Astrocyte (in vitro differentiated cells and primary cell): Measurements from ENCODE around the gene MBNL1. TPM values are rescaled to one million over a fixed set of nuclear protein-coding genes. Genes with fewer than 3 reads are reported as not detected.

Source experiments
- DNase-seq: peaks from one replicate; pipeline ENCODE4 v3.0.0-alpha.2; 2010; ENCODE audit warnings: low read depth
- FAIRE-seq: peaks from 2 replicates; lab custom pipeline; 2011; peaks lifted over from hg19 to GRCh38; lab: Jason Lieb, UNC
- H2AFZ ChIP-seq: 2 replicates; pipeline ENCODE4 v1.6.0; 2012; ENCODE audit warnings: low read depth, low read length, inconsistent platforms
- H3K27ac ChIP-seq: 2 replicates; pipeline ENCODE4 v1.5.1; 2011; ENCODE audit warnings: low read depth, low read length, inconsistent platforms
- H3K27me3 ChIP-seq: 2 replicates; pipeline ENCODE4 v1.6.0; 2011; ENCODE audit warnings: low read length, inconsistent platforms; ENCODE audit not compliant: insufficient read depth
- H3K36me3 ChIP-seq: 2 replicates; pipeline ENCODE4 v1.5.1; 2011; ENCODE audit warnings: low read length, inconsistent platforms; ENCODE audit not compliant: insufficient read depth
- H3K4me1 ChIP-seq: 2 replicates; pipeline ENCODE4 v1.5.1; 2011; ENCODE audit warnings: low read length, inconsistent platforms; ENCODE audit not compliant: insufficient read depth
- H3K4me2 ChIP-seq: 2 replicates; pipeline ENCODE4 v1.6.0; 2012; ENCODE audit warnings: low read length, inconsistent platforms
- H3K4me3 ChIP-seq: 2 replicates; pipeline ENCODE4 v1.5.1; 2011; ENCODE audit warnings: low read depth, mild to moderate bottlenecking, low read length, inconsistent platforms; ENCODE audit not compliant: insufficient read depth
- H3K79me2 ChIP-seq: 2 replicates; pipeline ENCODE4 v1.6.0; 2012; ENCODE audit warnings: mild to moderate bottlenecking, low read length, inconsistent platforms; ENCODE audit not compliant: insufficient read depth
- H3K9ac ChIP-seq: 2 replicates; pipeline ENCODE4 v1.6.0; 2012; ENCODE audit warnings: mild to moderate bottlenecking, low read length, inconsistent platforms
- H3K9me3 ChIP-seq: 2 replicates; pipeline ENCODE4 v1.5.1; 2012; ENCODE audit warnings: low read depth, mild to moderate bottlenecking, low read length, inconsistent platforms; ENCODE audit not compliant: insufficient read depth
- H4K20me1 ChIP-seq: 2 replicates; pipeline ENCODE4 v1.6.0; 2012; ENCODE audit warnings: low read length, inconsistent platforms; ENCODE audit not compliant: insufficient read depth
- H3K27ac Mint-ChIP-seq: one replicate; pipeline ENCODE4 v1.8.0; 2021; ENCODE audit warnings: mild to moderate bottlenecking, mixed read lengths; ENCODE audit not compliant: unreplicated experiment
- H3K27me3 Mint-ChIP-seq: one replicate; pipeline ENCODE4 v1.8.0; 2021; ENCODE audit warnings: low read depth, mixed read lengths; ENCODE audit not compliant: unreplicated experiment
- H3K36me3 Mint-ChIP-seq: one replicate; pipeline ENCODE4 v1.8.0; 2021; ENCODE audit warnings: low read depth, mixed read lengths; ENCODE audit not compliant: unreplicated experiment
- H3K4me1 Mint-ChIP-seq: one replicate; pipeline ENCODE4 v1.8.0; 2021; ENCODE audit warnings: low read depth, mixed read lengths; ENCODE audit not compliant: unreplicated experiment
- H3K4me3 Mint-ChIP-seq: one replicate; pipeline ENCODE4 v1.8.0; 2021; ENCODE audit warnings: mild to moderate bottlenecking, moderate library complexity, mixed read lengths; ENCODE audit not compliant: unreplicated experiment
- H3K9me3 Mint-ChIP-seq: one replicate; pipeline ENCODE4 v1.8.0; 2021; ENCODE audit warnings: mild to moderate bottlenecking, mixed read lengths; ENCODE audit not compliant: unreplicated experiment
- CTCF ChIP-seq: IDR thresholded peaks from 2 replicates; pipeline ENCODE4 v1.5.1; 2011; ENCODE audit warnings: low read depth, mild to moderate bottlenecking, inconsistent platforms, low read length, moderate library complexity; ENCODE audit not compliant: insufficient read depth
- EZH2 ChIP-seq: IDR thresholded peaks from 2 replicates; pipeline ENCODE4 v1.6.1; 2012; ENCODE audit warnings: mild to moderate bottlenecking, low read length, inconsistent platforms; ENCODE audit not compliant: insufficient read depth
- total RNA-seq: library from RNA; stranded (reverse); gene quantifications from 2 replicates; pipeline ENCODE4 v1.2.1, GENCODE V29; 2021

The MBNL1 gene
- total RNA-seq, 1 donor from 2014 or later, result 93.1 TPM

GRCh38 chr3:152295344-152295743 lies 26.6 kb downstream of the MBNL1 start:
- peaks cover 29% of the 10 kb centered on the region for H3K4me1 Mint-ChIP-seq
- Histone ChIP-seq H3K36me3 (peaks cover 10% of the 10 kb centered on the region), H3K9ac (no peak overlapping the region), H2AFZ (no peak overlapping the region), H3K4me2 (no peak overlapping the region), H3K79me2 (peaks cover 99% of the 10 kb centered on the region), H4K20me1 (peaks cover 72% of the 10 kb centered on the region), H3K27ac (no peak overlapping the region), H3K9me3 (no peaks in the 10 kb centered on the region), H3K4me3 (no peak overlapping the region), H3K27me3 (no peaks in the 10 kb centered on the region), H3K4me1 (peaks cover 22% of the 10 kb centered on the region)
- FAIRE-seq (no peak), DNase-seq (no peak)
- no peaks in the 10 kb centered on the region for H3K9me3 Mint-ChIP-seq
- no peak overlapping the region for H3K27ac Mint-ChIP-seq
- no peak for TF ChIP-seq CTCF
- no peak for TF ChIP-seq EZH2
- peaks cover 8% of the 10 kb centered on the region for H3K36me3 Mint-ChIP-seq
- no peaks in the 10 kb centered on the region for H3K27me3 Mint-ChIP-seq
- H3K4me3 Mint-ChIP-seq, result no peak overlapping the region

GRCh38 chr3:152295806-152296205 lies 27.1 kb downstream of the MBNL1 start:
- no peak overlapping the region for H3K27ac Mint-ChIP-seq
- FAIRE-seq (no peak), DNase-seq (no peak)
- Histone ChIP-seq H3K4me3 (no peak overlapping the region), H4K20me1 (peaks cover 67% of the 10 kb centered on the region), H3K27me3 (no peaks in the 10 kb centered on the region), H3K4me2 (no peak overlapping the region), H2AFZ (no peak overlapping the region), H3K9ac (no peak overlapping the region), H3K27ac (no peak overlapping the region), H3K79me2 (peaks cover 99% of the 10 kb centered on the region), H3K9me3 (no peaks in the 10 kb centered on the region), H3K4me1 (peaks cover 22% of the 10 kb centered on the region), H3K36me3 (peaks cover 10% of the 10 kb centered on the region)
- peaks cover 9% of the 10 kb centered on the region for H3K36me3 Mint-ChIP-seq
- no peaks in the 10 kb centered on the region for H3K9me3 Mint-ChIP-seq
- H3K4me3 Mint-ChIP-seq, result no peak overlapping the region
- no peaks in the 10 kb centered on the region for H3K27me3 Mint-ChIP-seq
- H3K4me1 Mint-ChIP-seq, result peaks cover 30% of the 10 kb centered on the region
- TF ChIP-seq EZH2, result no peak
- TF ChIP-seq CTCF, result no peak

- H3K9me3 Mint-ChIP-seq, result no peaks in the 10 kb centered on the region
- H3K27ac Mint-ChIP-seq, result no peak overlapping the region
Measured at GRCh38 chr3:152296382-152296781, 27.7 kb downstream of the MBNL1 start.

More at GRCh38 chr3:152296382-152296781, 27.7 kb downstream of the MBNL1 start:
- Mint-ChIP-seq H3K4me1 (peaks cover 33% of the 10 kb centered on the region), H3K4me3 (no peak overlapping the region), H3K36me3 (peaks cover 9% of the 10 kb centered on the region), H3K27me3 (no peaks in the 10 kb centered on the region)
- H3K4me1 ChIP-seq, result peaks cover 22% of the 10 kb centered on the region
- H3K4me3 ChIP-seq, result no peak overlapping the region
- peaks cover 63% of the 10 kb centered on the region for H4K20me1 ChIP-seq
- no peak overlapping the region for H3K9ac ChIP-seq
- peaks cover 10% of the 10 kb centered on the region for H3K36me3 ChIP-seq
- TF ChIP-seq CTCF (no peak), EZH2 (no peak)
- no peak overlapping the region for H2AFZ ChIP-seq
- no peak overlapping the region for H3K4me2 ChIP-seq
- H3K27ac ChIP-seq, result no peak overlapping the region
- peaks cover 99% of the 10 kb centered on the region for H3K79me2 ChIP-seq
- DNase-seq (no peak), FAIRE-seq (no peak)
- H3K27me3 ChIP-seq, result no peaks in the 10 kb centered on the region
- no peaks in the 10 kb centered on the region for H3K9me3 ChIP-seq
